NOMO-1 treated with DMSO at 0.1 percent for 48 hours (cell line): ENCODE data around the gene ARSA.
"Not testable (repeated sequence)": the region's sequence is repeated elsewhere in the genome, so short reads cannot be mapped to it uniquely, and the experiment has no call there.

ENCODE experiments used
- DNase-seq: peaks from one replicate; lab custom pipeline; 2025; ENCODE audit not compliant: unreplicated experiment; lab: John Stamatoyannopoulos, UW

ARSA gene

DNA sequence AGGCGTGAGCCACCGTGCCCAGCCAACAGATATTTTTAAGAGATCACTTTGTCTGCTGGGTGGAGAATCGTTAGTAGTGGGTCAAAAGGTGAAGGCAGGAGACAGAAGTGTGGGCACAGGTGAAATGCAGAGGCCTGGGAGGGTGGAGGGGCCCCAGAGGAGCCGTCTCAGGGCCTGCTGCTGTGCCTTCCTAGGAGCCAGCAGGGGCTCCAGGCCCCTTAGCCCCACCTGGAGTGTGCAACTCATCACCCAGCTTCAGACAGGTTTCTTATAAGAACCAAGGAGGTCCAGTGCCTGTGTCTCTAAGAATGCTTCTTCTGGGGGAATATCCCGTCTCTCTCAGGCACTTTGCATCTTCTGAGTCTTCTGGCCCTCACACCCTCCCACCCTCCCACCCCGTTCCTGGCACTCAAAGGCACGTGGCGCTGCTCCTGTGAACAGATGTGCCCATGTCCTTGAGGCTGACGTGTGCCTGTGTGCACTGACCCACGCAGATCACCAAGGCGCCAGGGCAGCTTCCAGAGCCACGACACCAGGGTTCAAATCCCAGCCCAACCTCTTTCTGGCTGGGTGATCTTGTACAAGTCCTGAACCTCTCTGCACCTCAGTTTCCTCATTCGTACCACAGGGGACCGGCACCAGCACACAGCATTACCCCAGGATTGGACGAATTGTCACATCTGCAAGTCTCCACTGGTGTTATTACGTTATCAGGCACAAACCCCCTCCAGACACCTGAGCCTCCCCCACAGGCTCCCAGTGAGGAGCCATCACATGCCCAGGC, 3.4 kb downstream of the ARSA start:
- no peak for DNase-seq

DNA sequence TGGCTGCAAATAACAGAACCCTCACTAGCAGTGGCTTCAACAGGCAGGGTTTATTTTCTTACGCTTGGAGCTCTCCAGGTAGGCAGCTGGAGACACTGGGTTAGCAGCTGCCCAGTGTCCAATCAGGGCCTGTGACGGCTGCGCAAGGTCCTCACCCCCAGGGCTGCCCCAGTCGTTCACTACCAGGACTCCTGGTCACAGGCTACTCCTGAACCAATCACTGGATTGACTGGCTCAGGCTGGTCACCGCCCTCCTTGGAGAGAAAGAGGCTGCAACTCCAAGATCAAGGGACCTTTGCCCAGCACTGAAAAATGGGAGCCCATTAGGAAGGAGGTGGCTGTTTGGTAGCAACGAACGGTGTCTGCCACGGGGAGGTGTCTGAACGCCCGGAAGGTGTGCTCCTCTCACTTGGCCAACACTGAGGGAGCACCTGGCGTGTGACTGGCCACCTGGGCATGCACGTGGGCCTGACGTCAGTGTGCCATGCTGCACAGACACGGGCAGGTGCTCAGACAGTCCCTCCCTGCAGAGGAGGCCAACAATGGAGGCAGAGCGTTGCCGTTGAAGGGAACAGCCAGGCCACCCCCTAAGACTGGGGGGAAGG, 5.1 kb downstream of the ARSA start:
- no peak for DNase-seq

DNA sequence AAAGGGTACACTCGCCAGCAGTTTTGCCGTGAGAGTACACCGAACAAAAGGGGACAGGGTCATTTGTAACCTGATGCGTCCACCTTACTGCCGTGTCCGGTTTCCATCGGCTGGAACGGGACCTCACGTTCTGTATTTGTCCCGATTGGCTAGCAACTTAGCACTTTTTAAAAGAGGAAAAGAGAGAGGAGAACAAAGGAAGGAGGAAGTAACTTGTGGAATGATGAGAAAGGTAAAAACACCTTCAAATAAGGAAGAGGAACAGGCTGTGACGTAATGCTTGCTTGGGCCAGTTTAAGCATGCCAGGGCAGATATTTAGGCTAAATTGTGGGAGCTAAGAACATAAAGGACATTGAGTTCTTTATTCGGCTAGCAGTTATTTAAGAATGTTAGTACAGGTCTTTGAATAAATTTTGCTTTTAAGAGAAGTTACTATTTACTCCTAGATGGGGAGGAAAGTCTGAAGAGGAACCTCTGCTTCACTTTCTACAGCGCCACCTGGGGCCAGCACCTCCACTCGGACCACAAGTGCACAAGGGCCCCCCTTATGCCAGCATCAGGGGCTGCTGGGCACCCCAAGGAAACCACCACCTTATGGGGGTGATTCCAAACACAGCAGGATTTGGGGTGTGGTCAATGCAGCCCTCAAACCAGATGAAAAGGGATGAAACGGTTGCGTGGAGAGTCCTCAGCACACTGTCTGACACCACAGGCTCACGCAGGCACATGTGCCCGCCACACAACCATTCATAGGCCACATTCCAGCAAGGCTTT, 5.8 kb downstream of the ARSA start:
- peak; percentile 45 for DNase-seq

DNA sequence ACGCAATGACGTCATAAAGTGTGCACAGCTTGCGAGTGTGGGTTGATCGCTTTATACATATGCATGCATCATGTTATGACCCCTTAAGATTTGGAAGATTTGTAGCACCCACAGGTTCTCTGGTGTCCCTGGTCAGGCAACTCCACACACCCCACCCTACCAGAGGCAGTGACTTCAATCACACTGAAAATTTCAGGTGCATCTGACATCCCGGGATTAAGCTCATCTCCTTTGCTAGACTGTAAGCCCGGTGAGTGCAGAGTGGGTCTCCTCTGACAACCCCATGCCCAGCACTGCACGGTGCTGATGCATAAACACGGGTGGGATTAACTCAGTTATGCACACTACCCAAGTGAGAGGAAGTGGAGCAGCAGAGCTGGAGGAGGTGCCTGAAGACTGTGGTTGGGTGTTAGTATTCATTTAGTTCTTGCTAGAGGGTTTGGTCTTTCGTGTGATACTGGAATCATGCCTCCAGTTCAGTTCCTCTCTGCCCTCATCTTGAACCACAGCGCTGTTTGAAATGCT, 6.5 kb downstream of the ARSA start:
- peak; percentile 79 for DNase-seq

DNA sequence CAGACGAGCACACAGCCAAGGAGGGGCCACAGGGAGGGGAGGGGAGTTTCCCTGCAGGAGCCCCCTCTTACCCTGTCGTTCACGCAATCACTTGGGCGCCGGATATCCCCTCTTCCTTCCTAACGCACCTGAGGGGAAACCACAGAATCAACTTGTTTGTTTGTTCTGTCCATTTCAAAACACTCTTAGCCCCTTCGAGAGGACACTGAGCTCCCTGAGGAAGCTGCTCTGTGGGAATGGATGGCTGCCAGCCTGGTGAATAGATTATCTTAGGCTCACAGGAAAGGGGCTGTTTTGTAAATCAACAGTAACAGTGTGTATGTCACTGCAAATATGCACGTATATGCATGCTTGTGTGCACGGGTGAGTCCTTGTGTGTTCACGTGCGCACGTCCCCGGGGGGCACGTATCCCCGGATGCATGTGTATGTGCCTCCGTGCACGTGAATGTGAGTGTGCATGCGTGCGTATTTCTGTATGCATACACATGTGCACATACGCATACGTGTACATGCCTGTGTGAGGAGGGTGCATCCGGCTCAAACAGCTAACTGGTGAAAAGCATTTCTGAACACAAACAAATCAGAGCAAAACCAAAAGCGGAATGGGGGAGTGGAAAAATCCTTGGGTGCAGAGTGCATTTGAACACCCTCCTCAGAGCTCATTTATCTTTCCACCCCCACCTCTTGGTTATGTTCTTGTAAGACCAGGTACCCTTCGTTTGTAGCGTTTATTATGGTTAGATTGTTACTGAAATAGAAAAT, 7.2 kb downstream of the ARSA start:
- no peak for DNase-seq

DNA sequence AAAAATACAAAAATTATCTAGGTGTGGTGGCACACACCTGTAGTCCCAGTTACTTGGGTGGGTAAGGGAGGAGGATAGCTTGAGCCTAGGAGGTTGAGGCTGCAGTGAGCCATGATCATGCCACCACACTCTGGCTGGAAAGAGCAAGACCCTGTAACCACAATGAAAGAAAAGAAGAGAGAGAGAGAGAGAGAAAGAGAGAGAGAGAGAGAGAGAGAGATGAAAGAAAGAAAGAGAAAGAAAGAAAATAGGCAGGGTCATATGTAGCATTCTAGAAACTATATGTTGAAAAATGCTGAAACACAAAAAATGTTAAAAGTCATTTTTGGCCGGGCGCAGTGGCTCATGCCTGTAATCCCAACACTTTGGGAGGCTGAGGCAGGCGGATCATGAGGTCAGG, 13.7 kb downstream of the ARSA start:
- not testable (repeated sequence) for DNase-seq

DNA sequence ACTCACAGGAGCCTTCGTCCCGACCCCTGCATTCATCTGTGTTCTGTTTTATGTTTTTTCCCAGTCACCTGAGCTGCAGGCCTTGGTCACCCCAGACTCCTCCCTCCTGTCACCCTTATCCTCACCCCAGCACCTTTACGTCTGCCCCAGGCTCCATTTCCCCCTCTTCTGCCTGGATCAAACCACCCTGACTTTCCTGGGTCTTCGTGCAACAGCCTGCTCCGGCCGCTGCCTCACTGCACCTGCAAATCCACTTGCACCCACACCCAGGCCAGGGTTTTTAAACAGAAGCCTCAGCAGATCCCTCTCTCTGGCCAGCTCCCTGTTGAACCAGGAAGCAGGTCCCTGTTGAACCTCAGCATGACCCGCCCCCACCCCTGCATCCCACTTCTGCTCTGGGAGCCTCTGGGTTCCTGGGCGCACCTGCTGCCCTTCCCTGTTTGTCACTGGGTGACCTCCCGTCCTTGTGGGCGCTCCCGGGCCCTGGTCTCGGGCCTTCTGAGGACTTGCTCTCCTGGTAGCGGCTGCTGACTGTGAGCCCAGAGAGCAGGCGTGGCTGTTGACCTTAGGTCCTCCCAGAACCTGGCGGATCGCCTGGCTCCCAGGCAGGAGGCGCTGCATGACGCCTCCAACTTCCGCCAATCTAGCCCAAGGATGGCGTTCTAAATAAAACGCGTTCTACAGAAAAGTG, 14.5 kb downstream of the ARSA start:
- DNase-seq = no peak

DNA sequence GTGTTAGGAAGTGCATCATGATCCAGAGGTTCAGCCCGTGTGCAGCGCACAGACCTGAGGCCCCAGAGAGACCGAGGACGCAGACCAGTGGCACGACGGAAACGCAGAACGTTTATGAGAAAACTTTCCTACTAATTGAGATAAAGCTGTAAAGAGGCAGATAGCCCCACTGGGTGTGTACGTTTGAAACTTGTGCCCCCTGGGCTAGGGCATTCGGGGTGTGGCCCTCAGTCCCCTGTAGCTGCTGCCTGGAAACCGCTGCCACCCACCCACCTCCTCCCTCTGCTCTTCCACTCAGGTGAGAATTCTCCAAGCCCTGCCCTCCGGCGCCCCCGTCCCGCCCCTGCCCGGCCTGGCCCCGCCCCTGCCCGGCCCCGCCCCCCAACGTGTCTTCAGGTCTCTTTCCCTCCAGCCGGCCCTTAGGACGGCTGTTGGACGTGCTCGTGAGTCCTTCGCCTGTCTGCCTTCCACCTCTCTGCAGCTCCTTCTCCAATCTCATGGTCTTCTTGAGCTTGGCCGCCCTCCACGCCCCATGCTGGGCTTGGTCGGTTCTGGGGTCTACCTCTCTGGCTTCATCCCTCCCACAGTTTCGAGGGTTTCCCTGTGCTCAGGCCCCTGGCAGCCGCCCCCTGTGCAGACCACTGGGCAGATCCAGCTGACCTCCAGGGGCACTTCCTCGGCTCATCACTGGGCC, 15.3 kb downstream of the ARSA start:
- DNase-seq = no peak

DNA sequence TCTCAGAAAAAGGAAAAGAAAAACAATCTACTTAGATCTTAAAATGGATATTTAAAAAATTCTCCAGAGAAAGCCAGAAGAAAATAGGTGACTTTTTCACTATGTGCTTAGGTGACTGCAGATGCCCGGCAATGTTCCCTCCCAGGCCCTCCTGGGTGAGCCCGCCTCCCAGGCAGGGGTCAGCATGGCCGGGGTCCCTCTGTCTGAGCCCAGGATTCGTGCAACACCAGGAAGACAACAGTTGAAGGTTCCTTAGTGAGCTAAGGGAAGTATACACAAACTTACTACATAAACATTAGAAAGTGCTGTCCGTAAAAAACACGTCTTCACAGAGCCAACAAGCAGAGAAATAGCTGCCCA, 15.8 kb downstream of the ARSA start:
- DNase-seq = no peak

DNA sequence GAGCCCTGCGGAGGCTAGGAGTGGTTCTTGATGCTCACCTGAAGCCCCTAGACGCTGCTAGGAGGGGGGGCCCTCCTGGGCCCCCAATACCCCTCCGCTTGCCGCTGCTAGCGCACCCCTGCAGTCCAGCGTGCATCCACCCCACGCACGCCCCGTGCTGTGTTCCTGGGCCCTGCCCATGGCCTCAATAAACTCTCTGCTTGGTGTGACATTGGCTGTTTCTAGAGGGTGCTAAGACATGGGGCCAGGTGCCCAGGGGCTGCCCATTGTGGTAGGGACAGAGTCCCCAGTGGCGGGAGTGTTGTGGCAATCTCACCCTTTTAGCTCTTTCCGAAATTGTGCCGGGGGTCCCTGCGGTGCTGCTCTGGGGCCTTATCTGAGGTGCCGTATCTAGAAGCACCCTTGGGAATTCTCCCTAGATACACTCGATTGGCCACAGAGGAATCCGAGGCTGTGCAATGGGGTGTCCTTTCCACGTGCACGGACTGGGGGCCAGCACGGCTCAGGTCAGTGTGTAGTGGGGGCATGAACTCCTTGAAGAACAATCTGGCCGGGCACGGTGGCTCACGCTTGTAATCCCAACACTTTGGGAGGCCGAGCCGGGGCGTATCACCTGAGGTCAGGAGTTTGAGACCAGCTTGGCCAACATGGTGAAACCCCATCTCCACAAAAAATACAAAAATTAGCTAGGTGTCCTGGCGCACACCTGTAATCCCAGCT, 16.5 kb downstream of the ARSA start:
- DNase-seq = no peak

DNA sequence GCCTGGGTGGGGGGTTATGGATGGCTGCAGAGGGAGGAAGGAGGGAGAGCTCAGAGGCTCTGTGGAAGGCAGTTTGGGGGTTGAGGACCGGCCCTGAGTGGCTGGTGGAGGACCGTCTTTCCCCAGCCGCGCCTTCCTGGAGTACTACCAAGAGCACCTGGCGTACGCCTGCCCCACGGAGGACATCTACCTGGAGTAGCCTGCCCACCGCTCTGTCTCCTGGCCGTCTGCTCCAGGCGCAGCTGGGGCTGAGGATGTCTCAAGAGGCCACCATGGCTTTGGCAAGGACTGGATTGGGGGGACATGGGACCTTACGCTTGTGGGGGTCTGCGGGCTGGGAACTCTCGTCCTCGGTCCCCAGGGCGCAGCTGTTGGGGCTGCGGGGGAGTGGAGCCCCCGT, 17.4 kb downstream of the ARSA start:
- no peak for DNase-seq

DNA sequence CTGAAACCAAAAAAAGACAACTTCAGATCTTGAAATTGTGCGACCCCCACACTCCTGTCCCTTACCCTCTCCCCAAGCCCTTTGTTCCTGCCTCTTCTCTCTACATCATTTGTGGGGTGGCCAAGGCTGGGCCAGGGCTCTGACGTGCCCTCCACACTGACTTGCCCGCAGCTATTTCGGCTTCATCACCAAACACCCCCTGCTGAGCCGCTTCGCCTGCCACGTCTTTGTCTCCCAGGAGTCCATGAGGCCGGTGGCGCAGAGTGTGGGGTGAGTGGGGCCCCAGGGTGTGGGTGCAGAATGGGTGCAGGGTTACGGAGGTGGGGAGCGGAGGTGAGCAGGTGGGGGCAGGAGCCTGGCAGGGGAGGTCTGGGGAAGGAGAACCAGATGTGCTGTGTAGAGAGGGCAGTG, 17.9 kb downstream of the ARSA start:
- DNase-seq = no peak

DNA sequence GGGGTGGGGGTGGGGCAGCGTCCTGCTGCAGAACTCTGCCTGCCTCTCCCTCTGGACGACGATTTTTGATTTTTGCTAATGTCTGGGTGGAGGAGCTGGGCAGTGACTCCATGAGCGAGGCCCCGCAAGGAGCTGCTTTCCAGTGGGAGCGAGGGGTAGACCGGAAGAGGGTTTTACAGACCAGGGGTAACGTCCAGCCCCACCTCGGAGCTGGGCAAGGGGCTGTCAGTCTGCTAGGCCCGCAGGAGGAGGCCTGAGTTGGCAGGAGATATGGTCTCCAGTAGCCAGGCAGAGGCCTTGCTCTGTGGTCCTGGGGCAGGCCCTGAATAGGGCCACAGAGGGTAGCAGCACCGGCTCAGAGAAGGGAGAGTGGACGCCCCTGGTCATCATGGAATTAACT, 18.4 kb downstream of the ARSA start:
- DNase-seq = no peak

DNA sequence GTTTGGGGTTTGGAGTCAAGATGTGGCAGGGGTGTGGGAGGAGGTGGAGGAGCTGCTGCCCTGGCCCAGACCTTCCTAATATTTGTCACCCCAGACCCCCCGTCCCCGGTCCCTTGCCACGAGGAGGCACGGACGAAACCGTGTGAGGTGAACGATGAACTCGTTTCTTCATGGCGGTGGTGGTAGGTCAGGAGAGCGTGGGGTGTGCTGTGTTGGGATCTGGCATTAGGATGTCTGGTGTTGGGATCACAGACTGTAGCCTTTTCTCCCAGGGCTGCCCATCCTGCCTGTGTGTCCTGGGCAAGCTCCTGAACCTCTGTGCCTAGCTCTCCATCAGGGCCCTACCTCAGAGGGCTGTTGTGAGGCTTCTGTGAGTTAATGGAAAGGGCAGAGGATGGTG, 19.0 kb downstream of the ARSA start:
- DNase-seq = no peak

DNA sequence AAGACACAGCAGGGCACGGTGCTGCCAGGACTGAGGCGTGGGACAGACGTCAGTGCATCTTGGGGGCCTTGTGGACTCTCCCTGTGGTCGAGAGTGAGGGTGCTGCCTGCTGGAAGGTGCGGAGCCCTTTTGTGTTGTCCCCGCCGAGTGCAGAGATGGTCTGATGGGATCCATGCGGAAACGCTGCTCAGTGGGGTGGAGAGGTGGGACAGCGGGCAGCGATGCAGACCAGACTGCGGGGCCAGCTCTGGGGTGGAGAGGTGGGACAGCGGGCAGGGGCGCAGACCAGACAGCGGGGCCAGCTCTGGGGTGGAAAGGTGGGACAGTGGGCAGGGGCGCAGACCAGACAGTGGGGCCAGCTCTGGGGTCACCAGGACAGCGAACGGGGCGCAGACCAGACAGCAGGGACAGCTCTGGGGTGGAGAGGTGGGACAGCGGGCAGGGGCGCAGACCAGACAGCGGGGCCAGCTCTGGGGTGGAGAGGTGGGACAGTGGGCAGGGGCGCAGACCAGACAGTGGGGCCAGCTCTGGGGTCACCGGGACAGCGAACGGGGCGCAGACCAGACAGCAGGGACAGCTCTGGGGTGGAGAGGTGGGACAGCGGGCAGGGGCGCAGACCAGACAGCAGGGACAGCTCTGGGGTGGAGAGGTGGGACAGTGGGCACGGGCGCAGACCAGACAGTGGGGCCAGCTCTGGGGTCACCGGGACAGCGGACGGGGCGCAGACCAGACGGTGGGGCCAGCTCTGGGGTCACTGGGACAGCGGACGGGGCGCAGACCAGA, 19.7 kb downstream of the ARSA start:
- not testable (repeated sequence) for DNase-seq

DNA sequence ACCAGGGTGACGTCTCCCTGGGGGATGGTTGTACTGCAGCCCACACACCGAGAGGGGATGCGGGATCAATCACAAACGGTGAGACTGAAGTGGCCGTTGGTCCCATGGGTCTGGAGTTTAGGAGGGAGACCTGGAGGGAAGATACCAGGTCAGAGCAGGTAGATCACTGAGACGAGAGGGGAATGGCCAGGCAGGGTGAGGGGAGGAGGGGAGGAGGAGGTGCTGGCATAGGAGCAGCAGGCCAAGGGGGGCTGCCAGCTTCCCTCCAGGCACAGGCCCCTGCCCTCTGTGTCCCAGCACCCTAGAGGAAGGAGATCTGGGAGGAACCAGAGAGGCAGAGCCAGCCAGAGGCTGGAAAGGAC, 20.3 kb downstream of the ARSA start:
- DNase-seq = no peak

DNA sequence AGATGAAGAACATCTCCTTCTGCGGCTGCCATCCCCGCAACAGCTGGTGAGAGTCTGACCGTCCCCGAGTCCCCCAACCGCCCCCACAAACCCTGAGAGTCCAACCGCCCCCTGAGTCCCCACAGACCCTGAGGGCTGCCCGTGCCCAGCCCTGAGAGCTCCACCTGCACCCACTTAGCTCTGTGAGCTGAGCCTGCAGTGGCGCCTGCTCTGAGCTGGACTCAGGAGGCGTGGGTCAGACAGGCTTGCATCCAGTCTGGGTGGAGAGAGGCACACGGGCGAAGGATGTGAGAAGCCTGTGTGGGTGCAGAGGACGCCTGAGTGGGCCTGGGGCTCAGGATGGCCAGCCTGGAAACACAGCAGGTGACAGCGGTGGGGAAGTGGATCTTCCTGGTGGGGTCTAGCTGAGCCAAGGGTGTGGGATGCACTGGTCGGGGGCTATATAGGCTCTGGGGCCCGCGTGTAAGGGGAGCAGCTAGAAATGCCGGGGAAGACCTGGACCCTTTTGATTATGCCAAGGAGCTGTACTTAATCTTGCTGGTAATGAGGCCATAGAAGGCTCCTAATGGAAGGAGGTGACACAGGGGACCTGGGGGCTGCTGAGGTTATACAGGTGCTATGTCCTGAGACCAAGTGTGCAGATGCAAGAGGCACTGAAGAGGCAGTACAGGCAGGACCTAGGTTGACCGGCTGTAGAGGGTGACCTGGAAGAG, 20.9 kb downstream of the ARSA start:
- no peak for DNase-seq
